ENCODE data around the gene WIPF2. TPM values are rescaled to one million over a fixed set of nuclear protein-coding genes. Genes with fewer than 3 reads are reported as not detected.

Gene WIPF2
- total RNA-seq, 2 experiments from 2014 or later = 12.3 to 13.0 TPM

GRCh38 chr17:40264458-40265185 is 45.5 kb downstream of the WIPF2 start:
- CTCF ChIA-PET = interaction anchor here (0.8 kb wide), 1 partner anchor 63 kb away, joined by 4 read pairs; no protein-coding TSS in a partner anchor

GRCh38 chr17:40265337-40265736 is 46.2 kb downstream of the WIPF2 start:
- DNase-seq = no peak
- Mint-ChIP-seq H3K36me3 (ENCODE audit: low read depth) (peaks cover 11% of the 10 kb centered on the region), H3K27ac (no peak overlapping the region), H3K27me3 (ENCODE audit: low read depth) (no peaks in the 10 kb centered on the region), H3K4me1 (ENCODE audit: low read depth) (peaks cover 10% of the 10 kb centered on the region), H3K9me3 (no peaks in the 10 kb centered on the region), H3K4me3 (no peak overlapping the region)
- CTCF ChIA-PET = no interaction called here
- intact Hi-C loops (cut with micrococcal nuclease) = no loop called here

More at GRCh38 chr17:40264458-40265185, 45.5 kb downstream of the WIPF2 start:
- DNase-seq = no peak
- no peak overlapping the region for H3K4me3 Mint-ChIP-seq
- no peaks in the 10 kb centered on the region for H3K27me3 Mint-ChIP-seq (ENCODE audit: low read depth)
- peaks cover 11% of the 10 kb centered on the region for H3K36me3 Mint-ChIP-seq (ENCODE audit: low read depth)
- H3K27ac Mint-ChIP-seq = no peak overlapping the region
- no peaks in the 10 kb centered on the region for H3K9me3 Mint-ChIP-seq
- peaks cover 10% of the 10 kb centered on the region for H3K4me1 Mint-ChIP-seq (ENCODE audit: low read depth)
- intact Hi-C loops (cut with micrococcal nuclease) = no loop called here

GRCh38 chr17:40266882-40267281 is 47.8 kb downstream of the WIPF2 start:
- H3K4me3 Mint-ChIP-seq = no peak overlapping the region
- no peaks in the 10 kb centered on the region for H3K27me3 Mint-ChIP-seq (ENCODE audit: low read depth)
- H3K36me3 Mint-ChIP-seq (ENCODE audit: low read depth) = peaks cover 7% of the 10 kb centered on the region
- H3K27ac Mint-ChIP-seq = no peak overlapping the region
- CTCF ChIA-PET = interaction anchor here (0.6 to 1.9 kb wide), 5 partner anchors 17 to 93 kb away, joined by 3 to 4 read pairs (median 3); no protein-coding TSS in a partner anchor
- peaks cover 10% of the 10 kb centered on the region for H3K4me1 Mint-ChIP-seq (ENCODE audit: low read depth)
- H3K9me3 Mint-ChIP-seq = no peaks in the 10 kb centered on the region
- no peak for DNase-seq
- intact Hi-C loops (cut with micrococcal nuclease) = no loop called here

GRCh38 chr17:40268141-40268712 is 49.1 kb downstream of the WIPF2 start:
- H3K4me3 Mint-ChIP-seq = no peak overlapping the region
- no peaks in the 10 kb centered on the region for H3K4me1 Mint-ChIP-seq (ENCODE audit: low read depth)
- no peak for DNase-seq
- intact Hi-C loops (cut with micrococcal nuclease) = no loop called here
- H3K27me3 Mint-ChIP-seq (ENCODE audit: low read depth) = no peaks in the 10 kb centered on the region
- CTCF ChIA-PET = interaction anchor here (0.6 to 1.9 kb wide), 4 partner anchors 60 to 95 kb away, joined by 3 to 4 read pairs (median 3); no protein-coding TSS in a partner anchor
- no peaks in the 10 kb centered on the region for H3K9me3 Mint-ChIP-seq
- no peak overlapping the region for H3K27ac Mint-ChIP-seq
- H3K36me3 Mint-ChIP-seq (ENCODE audit: low read depth) = peaks cover 5% of the 10 kb centered on the region

GRCh38 chr17:40278414-40278813 is 59.3 kb downstream of the WIPF2 start:
- intact Hi-C loops (cut with micrococcal nuclease) = no loop called here
- H3K4me3 Mint-ChIP-seq = no peak overlapping the region
- H3K27me3 Mint-ChIP-seq (ENCODE audit: low read depth) = no peaks in the 10 kb centered on the region
- no peaks in the 10 kb centered on the region for H3K9me3 Mint-ChIP-seq
- peaks cover 15% of the 10 kb centered on the region for H3K36me3 Mint-ChIP-seq (ENCODE audit: low read depth)
- CTCF ChIA-PET = no interaction called here
- peaks cover 12% of the 10 kb centered on the region for H3K4me1 Mint-ChIP-seq (ENCODE audit: low read depth)
- no peak overlapping the region for H3K27ac Mint-ChIP-seq
- DNase-seq = no peak

GRCh38 chr17:40279402-40279801 is 60.3 kb downstream of the WIPF2 start:
- Mint-ChIP-seq H3K9me3 (no peaks in the 10 kb centered on the region), H3K4me3 (no peak overlapping the region), H3K27ac (no peak overlapping the region), H3K27me3 (ENCODE audit: low read depth) (no peaks in the 10 kb centered on the region), H3K36me3 (ENCODE audit: low read depth) (peaks cover 13% of the 10 kb centered on the region), H3K4me1 (ENCODE audit: low read depth) (peaks cover 20% of the 10 kb centered on the region)
- no peak for DNase-seq
- CTCF ChIA-PET = no interaction called here
- intact Hi-C loops (cut with micrococcal nuclease) = no loop called here

- Mint-ChIP-seq H3K9me3 (no peaks in the 10 kb centered on the region), H3K27me3 (ENCODE audit: low read depth) (no peaks in the 10 kb centered on the region), H3K36me3 (ENCODE audit: low read depth) (peaks cover 11% of the 10 kb centered on the region), H3K27ac (peak overlapping the region; percentile 21), H3K4me3 (no peak overlapping the region), H3K4me1 (ENCODE audit: low read depth) (peaks cover 26% of the 10 kb centered on the region)
- CTCF ChIA-PET = interaction anchor here (0.5 to 0.8 kb wide), 3 partner anchors 76 to 170 kb away, joined by 3 to 5 read pairs (median 4); no protein-coding TSS in a partner anchor
- intact Hi-C loops (cut with micrococcal nuclease) = loop anchor here (10.0 kb wide), 1 partner anchor 507 kb away; no protein-coding TSS in a partner anchor
- DNase-seq = no peak
Observed at GRCh38 chr17:40281663-40282062, 62.6 kb downstream of the WIPF2 start.

- Mint-ChIP-seq H3K27ac (peak overlapping the region; percentile 88), H3K27me3 (ENCODE audit: low read depth) (no peaks in the 10 kb centered on the region), H3K9me3 (no peaks in the 10 kb centered on the region), H3K36me3 (ENCODE audit: low read depth) (peaks cover 9% of the 10 kb centered on the region), H3K4me3 (no peak overlapping the region), H3K4me1 (ENCODE audit: low read depth) (peaks cover 35% of the 10 kb centered on the region)
- no peak for DNase-seq
- CTCF ChIA-PET = interaction anchor here (0.6 to 1.4 kb wide), 4 partner anchors 17 to 252 kb away, joined by 3 to 4 read pairs (median 3); no protein-coding TSS in a partner anchor
- intact Hi-C loops (cut with micrococcal nuclease) = loop anchor here (1.0 to 10.0 kb wide), 3 partner anchors 35 to 509 kb away; no protein-coding TSS in a partner anchor
Observed at GRCh38 chr17:40283662-40284061, 64.6 kb downstream of the WIPF2 start.

- H3K4me1 Mint-ChIP-seq (ENCODE audit: low read depth) = peaks cover 38% of the 10 kb centered on the region
- intact Hi-C loops (cut with micrococcal nuclease) = loop anchor here (10.0 kb wide), 1 partner anchor 509 kb away; no protein-coding TSS in a partner anchor
- CTCF ChIA-PET = interaction anchor here (0.6 to 1.4 kb wide), 5 partner anchors 17 to 251 kb away, joined by 3 to 4 read pairs (median 3); no protein-coding TSS in a partner anchor
- no peak for DNase-seq
- H3K4me3 Mint-ChIP-seq = peak overlapping the region; percentile 27
- H3K27ac Mint-ChIP-seq = peak overlapping the region; percentile 55
- H3K27me3 Mint-ChIP-seq (ENCODE audit: low read depth) = no peaks in the 10 kb centered on the region
- H3K9me3 Mint-ChIP-seq = no peaks in the 10 kb centered on the region
- peaks cover 12% of the 10 kb centered on the region for H3K36me3 Mint-ChIP-seq (ENCODE audit: low read depth)
Observed at GRCh38 chr17:40284085-40284713, 65.1 kb downstream of the WIPF2 start.

- no peaks in the 10 kb centered on the region for H3K9me3 Mint-ChIP-seq
- DNase-seq = no peak
- H3K36me3 Mint-ChIP-seq (ENCODE audit: low read depth) = peaks cover 34% of the 10 kb centered on the region
- H3K4me1 Mint-ChIP-seq (ENCODE audit: low read depth) = peaks cover 55% of the 10 kb centered on the region
- peak overlapping the region; percentile 36 for H3K27ac Mint-ChIP-seq
- intact Hi-C loops (cut with micrococcal nuclease) = loop anchor here (10.0 kb wide), 1 partner anchor 512 kb away; no protein-coding TSS in a partner anchor
- no peak overlapping the region for H3K4me3 Mint-ChIP-seq
- H3K27me3 Mint-ChIP-seq (ENCODE audit: low read depth) = no peaks in the 10 kb centered on the region
- CTCF ChIA-PET = interaction anchor here (0.6 to 1.5 kb wide), 2 partner anchors 31 to 88 kb away, joined by 4 read pairs; no protein-coding TSS in a partner anchor
Observed at GRCh38 chr17:40286473-40286872, 67.4 kb downstream of the WIPF2 start.

GRCh38 chr17:40287159-40287493 is 68.0 kb downstream of the WIPF2 start:
- Mint-ChIP-seq H3K27me3 (ENCODE audit: low read depth) (no peaks in the 10 kb centered on the region), H3K9me3 (no peaks in the 10 kb centered on the region), H3K4me1 (ENCODE audit: low read depth) (peaks cover 53% of the 10 kb centered on the region), H3K36me3 (ENCODE audit: low read depth) (peaks cover 36% of the 10 kb centered on the region), H3K27ac (peak overlapping the region; percentile 53), H3K4me3 (peak overlapping the region; percentile 99)
- intact Hi-C loops (cut with micrococcal nuclease) = loop anchor here (1.0 to 10.0 kb wide), 5 partner anchors 31 to 512 kb away; partner anchors contain the start of gene WIPF2
- CTCF ChIA-PET = interaction anchor here (0.6 kb wide), 1 partner anchor 274 kb away, joined by 3 read pairs; no protein-coding TSS in a partner anchor
- no peak for DNase-seq

Data from activated naive CD4-positive, alpha-beta T cell treated with anti-CD3 and anti-CD28 coated beads for 36 hours (primary cell).